CD14-positive monocyte (primary cell): ENCODE measurements around the gene LEF1. TPM values are rescaled to one million over a fixed set of nuclear protein-coding genes. Genes with fewer than 3 reads are reported as not detected.

ENCODE experiments used
- DNase-seq, 3 donors: peaks; one replicate each; pipeline ENCODE4 v3.0.0-alpha.2; 2011 to 2022
- H2AFZ ChIP-seq: 2 replicates; pipeline ENCODE4 v1.6.0; 2012; ENCODE audit warnings: mild to moderate bottlenecking, low read depth, low read length, inconsistent platforms; ENCODE audit not compliant: insufficient read depth, poor library complexity, severe bottlenecking
- H3K27ac ChIP-seq, 2 donors: 1 replicate in 1 of 2; 2 replicates in 1 of 2; pipeline ENCODE4 v1.5.1; 2012 to 2013; ENCODE audit warnings: low read length in 2 of 2, control low read depth in 1 of 2, inconsistent platforms in 1 of 2, low read depth in 1 of 2, mild to moderate bottlenecking in 1 of 2
- H3K27me3 ChIP-seq, 2 donors: one replicate each; pipeline versions ENCODE4 v1.6.0 to v1.6.1; 2011 to 2013; ENCODE audit warnings: low read length in 2 of 2; ENCODE audit not compliant: control insufficient read depth in 2 of 2, insufficient read depth in 2 of 2
- H3K36me3 ChIP-seq, 2 donors: replicated peaks in 1 of 2; 1 replicate in 1 of 2; 2 replicates in 1 of 2; pipeline versions ENCODE4 v1.5.1 to v1.6.1; 2012 to 2013; ENCODE audit warnings: low read length in 2 of 2, control low read depth in 1 of 2, inconsistent platforms in 1 of 2, mild to moderate bottlenecking in 1 of 2; ENCODE audit not compliant: insufficient read depth in 2 of 2, control insufficient read depth in 1 of 2
- H3K4me1 ChIP-seq, 2 donors: 1 replicate in 1 of 2; 2 replicates in 1 of 2; pipeline versions ENCODE4 v1.5.1 to v1.6.1; 2012 to 2013; ENCODE audit warnings: low read length in 2 of 2, control low read depth in 1 of 2, inconsistent platforms in 1 of 2, mild to moderate bottlenecking in 1 of 2, moderate library complexity in 1 of 2; ENCODE audit not compliant: insufficient read depth in 2 of 2, control insufficient read depth in 1 of 2
- H3K4me2 ChIP-seq: replicated peaks from 2 replicates; pipeline ENCODE3; 2012; ENCODE audit warnings: low read length, moderate library complexity, mild to moderate bottlenecking; ENCODE audit not compliant: poor library complexity, severe bottlenecking; ENCODE audit errors: extremely low read depth
- H3K4me3 ChIP-seq, 3 experiments: fragments of 200-600 bp in 1 of 3; sonication (generic) in 1 of 3; replicated peaks in 1 of 3; 1 replicate in 2 of 3; 2 replicates in 1 of 3; pipeline ENCODE4 v1.5.1; 2011 to 2013; ENCODE audit warnings: low read length in 3 of 3, mild to moderate bottlenecking in 3 of 3, control low read depth in 2 of 3, low read depth in 2 of 3, inconsistent platforms in 1 of 3, moderate library complexity in 1 of 3
- H3K79me2 ChIP-seq: 2 replicates; pipeline ENCODE4 v1.6.0; 2012; ENCODE audit warnings: mild to moderate bottlenecking, control low read depth, inconsistent platforms, low read length, moderate library complexity; ENCODE audit not compliant: insufficient read depth
- H3K9ac ChIP-seq: 2 replicates; pipeline ENCODE4 v1.6.0; 2017; ENCODE audit warnings: low read length, mild to moderate bottlenecking; ENCODE audit not compliant: insufficient read depth, poor library complexity, severe bottlenecking
- H3K9me3 ChIP-seq, 2 donors: replicated peaks in 1 of 2; 1 replicate in 1 of 2; 2 replicates in 1 of 2; pipeline versions ENCODE4 v1.5.1 to v1.6.1; 2012 to 2013; ENCODE audit warnings: low read length in 2 of 2, control low read depth in 1 of 2; ENCODE audit not compliant: control insufficient read depth in 1 of 2, insufficient read depth in 1 of 2
- H4K20me1 ChIP-seq: 2 replicates; pipeline ENCODE4 v1.6.0; 2012; ENCODE audit warnings: mild to moderate bottlenecking, low read length, control low read depth, moderate library complexity; ENCODE audit not compliant: insufficient read depth
- H3K27ac Mint-ChIP-seq, 7 donors: one replicate each; pipeline ENCODE4 v1.8.0; 2020; ENCODE audit warnings: mild to moderate bottlenecking in 7 of 7, mixed read lengths in 7 of 7, moderate library complexity in 6 of 7, inconsistent platforms in 2 of 7
- H3K27me3 Mint-ChIP-seq, 3 donors: one replicate each; pipeline ENCODE4 v1.8.0; 2021 to 2022; ENCODE audit warnings: low read depth in 3 of 3, mild to moderate bottlenecking in 3 of 3, mixed read lengths in 3 of 3, moderate library complexity in 3 of 3, inconsistent platforms in 1 of 3
- H3K36me3 Mint-ChIP-seq, 2 donors: one replicate each; pipeline ENCODE4 v1.8.0; 2020; ENCODE audit warnings: mixed read lengths in 2 of 2, inconsistent platforms in 1 of 2, mild to moderate bottlenecking in 1 of 2
- H3K4me1 Mint-ChIP-seq: one replicate; pipeline ENCODE4 v1.8.0; 2020; ENCODE audit warnings: mild to moderate bottlenecking, mixed read lengths
- H3K4me3 Mint-ChIP-seq, 2 donors: one replicate each; pipeline ENCODE4 v1.8.0; 2020; ENCODE audit warnings: mild to moderate bottlenecking in 2 of 2, mixed read lengths in 2 of 2, moderate library complexity in 1 of 2
- H3K9me3 Mint-ChIP-seq, 7 donors: one replicate each; pipeline ENCODE4 v1.8.0; 2020 to 2022; ENCODE audit warnings: mixed read lengths in 7 of 7, mild to moderate bottlenecking in 6 of 7, moderate library complexity in 6 of 7, inconsistent platforms in 2 of 7
- CTCF ChIP-seq: fragments of 200-600 bp; IDR thresholded peaks from one replicate; pipeline ENCODE4 v1.8.0; 2022; ENCODE audit warnings: antibody characterized with exemption, mild to moderate bottlenecking
- WGBS: methylation state at CpG from one replicate; pipeline ENCODE4 v1.1.5; 2013; ENCODE audit warnings: missing lambda C conversion rate; ENCODE audit not compliant: insufficient coverage; 5-methylcytosine and 5-hydroxymethylcytosine counted together
- intact Hi-C, 2 donors: fragments of 100-400 bp; cut with micrococcal nuclease; formaldehyde crosslinking; loops; one replicate each; pipeline versions ENCODE4 v1.15.0 to v1.15.1; 2023
- polyA plus RNA-seq, 3 donors: library from polyadenylated mRNA; depleted of rRNA in 1 of 3; unstranded in 2 of 3; stranded (reverse) in 1 of 3; fragments of 300-500 nt in 2 of 3; fragments of >200 nt in 1 of 3; fragmentation: Illumina TruSeq in 2 of 3; gene quantifications; 1 replicate in 2 of 3; 2 replicates in 1 of 3; pipeline ENCODE4 v1.2.3, GENCODE V29; 2012 to 2021

The LEF1 gene
- polyA plus RNA-seq, 3 donors: 0.29 to 1.3 (median 0.61) TPM

- Histone ChIP-seq H3K27me3 (no peaks in the 10 kb centered on the region), H3K27ac (no peak overlapping the region), H2AFZ (no peak overlapping the region), H3K79me2 (no peaks in the 10 kb centered on the region), H4K20me1 (no peaks in the 10 kb centered on the region), H3K9ac (no peak overlapping the region), H3K4me3 (no peak overlapping the region), H3K4me2 (no peak overlapping the region), H3K4me1 (no peaks in the 10 kb centered on the region), H3K36me3 (no peaks in the 10 kb centered on the region), H3K9me3 (no peaks in the 10 kb centered on the region)
- Mint-ChIP-seq H3K4me1 (no peaks in the 10 kb centered on the region), H3K27me3 (peaks cover 2 to 8% (median 4%) of the 10 kb centered on the region in 3 donors), H3K9me3 (no peaks in the 10 kb centered on the region), H3K27ac (peak overlapping the region in 2 of 7 donors; percentile 18 to 46), H3K36me3 (no peaks in the 10 kb centered on the region), H3K4me3 (no peak overlapping the region)
- WGBS: no CpG with 5 or more reads among the region's 5 CpGs
- intact Hi-C loops: no loop called here
- TF ChIP-seq CTCF: no peak
- DNase-seq: no peak
These were observed 21.9 kb downstream of the LEF1 start for GRCh38 chr4:108146819-108147218.

- Histone ChIP-seq H4K20me1 (no peaks in the 10 kb centered on the region), H3K9me3 (no peaks in the 10 kb centered on the region), H3K36me3 (no peaks in the 10 kb centered on the region), H3K4me2 (no peak overlapping the region), H3K9ac (no peak overlapping the region), H3K4me3 (no peak overlapping the region), H3K79me2 (no peaks in the 10 kb centered on the region), H3K27me3 (no peaks in the 10 kb centered on the region), H3K27ac (no peak overlapping the region), H3K4me1 (no peaks in the 10 kb centered on the region), H2AFZ (no peak overlapping the region)
- no peak for TF ChIP-seq CTCF
- H3K4me3 Mint-ChIP-seq: no peak overlapping the region
- no peaks in the 10 kb centered on the region for H3K9me3 Mint-ChIP-seq
- H3K27ac Mint-ChIP-seq: no peak overlapping the region
- WGBS: no CpG with 5 or more reads among the region's 3 CpGs
- DNase-seq: no peak
- no peaks in the 10 kb centered on the region for H3K4me1 Mint-ChIP-seq
- peaks cover 1 to 8% (median 4%) of the 10 kb centered on the region in 3 donors for H3K27me3 Mint-ChIP-seq
- H3K36me3 Mint-ChIP-seq: no peaks in the 10 kb centered on the region
- intact Hi-C loops: no loop called here
These were observed 22.4 kb downstream of the LEF1 start for GRCh38 chr4:108146336-108146735.
